ENCODE data around the gene SPEM3. TPM values are rescaled to one million over a fixed set of nuclear protein-coding genes. Genes with fewer than 3 reads are reported as not detected.

The SPEM3 gene
- total RNA-seq, 1 donor = not detected

DNA sequence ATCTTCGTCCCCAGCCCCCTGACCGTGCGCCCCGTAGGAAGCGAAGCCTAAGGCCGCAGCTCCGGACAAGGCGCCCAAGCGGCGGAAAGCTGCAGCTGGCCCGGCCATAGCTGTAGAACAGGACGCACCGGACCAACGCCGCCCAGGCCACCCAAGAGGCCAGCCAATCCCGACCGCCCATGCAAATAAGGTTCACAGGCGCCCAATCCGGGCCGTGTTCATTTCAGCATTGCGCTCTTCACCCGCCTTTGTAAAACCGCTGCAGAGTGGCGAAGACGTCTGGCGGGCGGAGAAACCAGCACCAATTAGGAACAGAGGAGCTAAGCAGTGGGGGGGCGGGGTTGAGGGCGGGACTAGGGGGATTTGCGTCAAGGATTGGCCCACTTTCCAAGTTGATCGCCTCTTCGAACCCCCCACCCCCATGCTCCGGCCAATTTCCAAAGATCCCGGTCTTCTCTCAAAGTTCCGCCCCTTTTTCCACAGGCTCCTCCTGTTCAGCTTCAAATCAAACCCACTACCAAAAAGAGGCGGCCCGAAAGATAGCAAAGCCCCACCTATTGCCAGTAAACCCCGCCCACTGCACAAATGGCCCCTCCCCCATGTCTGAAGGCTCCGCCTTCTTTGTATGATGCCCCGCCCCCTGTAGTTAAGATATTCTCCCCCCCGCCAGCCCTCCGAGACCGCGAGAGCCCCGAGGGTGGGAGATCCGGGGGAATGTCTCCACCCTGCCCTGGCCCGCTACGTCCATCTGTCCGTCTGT is 24.5 kb upstream of the SPEM3 start, which contains the start of gene TMEM256:
TSS of gene TMEM256 (minus strand) at position 121 of the 760 bp plus-strand sequence. CDS start at position 108, 13 bp downstream.
- Histone ChIP-seq H3K27me3 (ENCODE audit: insufficient read depth, low read length) (no peaks in the 10 kb centered on the region), H3K4me3 (ENCODE audit: insufficient read depth, low read length) (peak within 1 kb of the TSS; percentile 85), H3K4me2 (ENCODE audit: insufficient read depth, low read length) (peak within 1 kb of the TSS; percentile 98), H3K79me2 (ENCODE audit: insufficient read depth, low read length) (peaks cover 10% of the 10 kb centered on the region), H3K36me3 (ENCODE audit: insufficient read depth, low read length) (peaks cover 7% of the 10 kb centered on the region), H3K9me3 (ENCODE audit: low read depth, low read length) (no peaks in the 10 kb centered on the region), H3K27ac (ENCODE audit: low read depth, low read length) (peak within 1 kb of the TSS; percentile 61), H2AFZ (ENCODE audit: low read length) (peak within 1 kb of the TSS; percentile 94), H4K20me1 (ENCODE audit: insufficient read depth, low read length) (peaks cover 6% of the 10 kb centered on the region), H3K4me1 (ENCODE audit: insufficient read depth, low read length) (peaks cover 17% of the 10 kb centered on the region)
- DNase-seq (ENCODE audit: insufficient read length, low spot score, missing footprints) = peak; percentile 100
- TF ChIP-seq, protein P1, sequence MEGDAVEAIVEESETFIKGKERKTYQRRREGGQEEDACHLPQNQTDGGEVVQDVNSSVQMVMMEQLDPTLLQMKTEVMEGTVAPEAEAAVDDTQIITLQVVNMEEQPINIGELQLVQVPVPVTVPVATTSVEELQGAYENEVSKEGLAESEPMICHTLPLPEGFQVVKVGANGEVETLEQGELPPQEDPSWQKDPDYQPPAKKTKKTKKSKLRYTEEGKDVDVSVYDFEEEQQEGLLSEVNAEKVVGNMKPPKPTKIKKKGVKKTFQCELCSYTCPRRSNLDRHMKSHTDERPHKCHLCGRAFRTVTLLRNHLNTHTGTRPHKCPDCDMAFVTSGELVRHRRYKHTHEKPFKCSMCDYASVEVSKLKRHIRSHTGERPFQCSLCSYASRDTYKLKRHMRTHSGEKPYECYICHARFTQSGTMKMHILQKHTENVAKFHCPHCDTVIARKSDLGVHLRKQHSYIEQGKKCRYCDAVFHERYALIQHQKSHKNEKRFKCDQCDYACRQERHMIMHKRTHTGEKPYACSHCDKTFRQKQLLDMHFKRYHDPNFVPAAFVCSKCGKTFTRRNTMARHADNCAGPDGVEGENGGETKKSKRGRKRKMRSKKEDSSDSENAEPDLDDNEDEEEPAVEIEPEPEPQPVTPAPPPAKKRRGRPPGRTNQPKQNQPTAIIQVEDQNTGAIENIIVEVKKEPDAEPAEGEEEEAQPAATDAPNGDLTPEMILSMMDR (IDR thresholded peaks at IDR 0.05; ENCODE audit: extremely low read depth, low read depth, low read length) = no peak

DNA sequence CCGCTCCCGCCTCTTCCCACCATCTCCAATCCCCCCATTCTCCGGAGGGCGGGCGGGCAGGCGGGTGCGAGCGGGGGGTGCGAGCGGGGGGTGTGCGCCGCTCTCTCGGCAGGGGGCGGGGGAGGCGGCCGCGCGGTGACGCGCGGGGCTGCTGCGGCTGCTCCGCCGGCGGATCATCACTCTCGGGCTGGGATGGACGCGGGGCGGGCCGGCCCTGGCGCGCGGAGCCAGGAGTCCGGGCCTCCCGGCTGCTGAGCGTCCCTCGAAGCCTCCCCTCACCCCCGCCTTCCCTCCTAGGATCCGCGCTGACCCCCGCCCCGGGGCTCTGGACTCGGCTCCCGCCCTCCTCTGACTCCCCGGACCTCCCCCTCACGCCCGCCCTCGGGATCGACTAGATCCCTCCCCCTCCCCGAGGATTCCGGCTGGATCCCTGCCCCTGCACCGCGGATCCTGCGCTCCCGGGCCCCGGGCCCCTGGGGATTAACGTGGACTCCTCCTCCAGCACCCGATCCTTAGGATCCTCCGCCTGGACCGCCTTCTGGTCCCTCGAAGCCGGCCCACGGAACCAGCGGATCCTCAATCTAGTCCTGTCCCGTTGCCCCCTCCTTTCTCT is 23.8 kb upstream of the SPEM3 start:
- peaks cover 6% of the 10 kb centered on the region for H4K20me1 ChIP-seq (ENCODE audit: insufficient read depth, low read length)
- DNase-seq (ENCODE audit: insufficient read length, low spot score, missing footprints) = peak; percentile 98
- no peaks in the 10 kb centered on the region for H3K27me3 ChIP-seq (ENCODE audit: insufficient read depth, low read length)
- TF ChIP-seq, protein P1 (IDR thresholded peaks at IDR 0.05; ENCODE audit: extremely low read depth, low read depth, low read length) = no peak
- peaks cover 10% of the 10 kb centered on the region for H3K79me2 ChIP-seq (ENCODE audit: insufficient read depth, low read length)
- peak overlapping the region; percentile 82 for H2AFZ ChIP-seq (ENCODE audit: low read length)
- peaks cover 17% of the 10 kb centered on the region for H3K4me1 ChIP-seq (ENCODE audit: insufficient read depth, low read length)
- peaks cover 13% of the 10 kb centered on the region for H3K36me3 ChIP-seq (ENCODE audit: insufficient read depth, low read length)
- H3K9me3 ChIP-seq (ENCODE audit: low read depth, low read length) = no peaks in the 10 kb centered on the region
- H3K27ac ChIP-seq (ENCODE audit: low read depth, low read length) = peak overlapping the region; percentile 51
- peak overlapping the region; percentile 85 for H3K4me3 ChIP-seq (ENCODE audit: insufficient read depth, low read length)
- H3K4me2 ChIP-seq (ENCODE audit: insufficient read depth, low read length) = peak overlapping the region; percentile 83

DNA sequence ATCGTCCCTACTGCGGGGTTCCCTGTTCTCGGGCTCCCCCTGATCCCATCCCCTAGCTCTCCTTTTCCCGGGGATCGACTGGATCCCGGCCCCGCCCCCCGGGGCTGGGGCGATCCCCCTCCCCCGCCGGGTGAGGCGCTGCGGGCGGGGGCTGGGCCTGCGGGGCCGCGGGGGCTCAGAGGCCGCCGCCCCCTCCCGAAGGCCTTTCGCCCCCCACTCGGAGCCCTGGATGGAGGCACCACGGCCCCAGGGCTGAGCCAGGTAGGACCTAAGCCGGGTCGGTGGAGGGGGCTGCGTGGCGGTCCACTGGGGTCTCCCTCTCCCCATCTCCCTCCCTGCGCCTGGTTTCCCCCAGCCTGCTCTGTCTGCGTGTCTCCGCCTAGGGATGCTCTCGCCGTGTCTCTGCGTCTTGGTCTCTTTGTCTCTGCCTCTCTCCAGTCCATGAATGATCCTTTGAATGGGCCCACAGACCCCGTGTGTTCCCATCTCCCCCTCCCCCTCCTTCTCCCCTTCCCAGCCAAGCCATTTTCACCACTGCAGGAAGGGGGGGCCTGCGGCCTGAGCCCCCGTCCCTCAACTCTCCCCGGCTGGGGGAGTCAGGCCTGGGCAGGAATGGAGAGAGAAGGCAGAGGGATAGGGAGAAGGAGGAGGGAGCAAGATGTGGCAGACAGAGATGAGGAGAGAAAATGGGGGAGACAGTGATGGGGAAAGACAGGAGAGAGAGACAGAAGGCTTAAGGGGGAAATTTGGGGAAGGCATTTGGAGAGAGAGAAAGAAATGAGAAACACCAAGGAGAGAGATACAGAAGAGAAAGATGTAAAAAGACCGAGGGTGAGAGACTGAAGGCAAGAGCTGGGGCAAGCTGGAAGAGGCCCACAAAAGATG is 23.1 kb upstream of the SPEM3 start:
- Histone ChIP-seq H3K9me3 (ENCODE audit: low read depth, low read length) (no peaks in the 10 kb centered on the region), H4K20me1 (ENCODE audit: insufficient read depth, low read length) (peaks cover 6% of the 10 kb centered on the region), H3K4me1 (ENCODE audit: insufficient read depth, low read length) (peaks cover 17% of the 10 kb centered on the region), H3K4me2 (ENCODE audit: insufficient read depth, low read length) (peak overlapping the region; percentile 83), H2AFZ (ENCODE audit: low read length) (peak overlapping the region; percentile 82), H3K27me3 (ENCODE audit: insufficient read depth, low read length) (no peaks in the 10 kb centered on the region), H3K27ac (ENCODE audit: low read depth, low read length) (peak overlapping the region; percentile 51), H3K36me3 (ENCODE audit: insufficient read depth, low read length) (peaks cover 21% of the 10 kb centered on the region), H3K79me2 (ENCODE audit: insufficient read depth, low read length) (peaks cover 10% of the 10 kb centered on the region), H3K4me3 (ENCODE audit: insufficient read depth, low read length) (peak overlapping the region; percentile 85)
- no peak for DNase-seq (ENCODE audit: insufficient read length, low spot score, missing footprints)
- TF ChIP-seq, protein P1 (IDR thresholded peaks at IDR 0.05; ENCODE audit: extremely low read depth, low read depth, low read length) = no peak
